ES-I3 (cell line): ENCODE data around the gene SLFN14.
"Not testable (repeated sequence)": the region's sequence is repeated elsewhere in the genome, so short reads cannot be mapped to it uniquely, and the experiment has no call there.

Source experiments
- H3K36me3 ChIP-seq: 2 replicates; pipeline ENCODE4 v1.6.1; 2013; ENCODE audit warnings: mild to moderate bottlenecking, low read length, control low read depth, moderate library complexity; ENCODE audit not compliant: insufficient read depth
- H3K4me1 ChIP-seq: 2 replicates; pipeline ENCODE4 v1.6.1; 2013; ENCODE audit warnings: mild to moderate bottlenecking, control low read depth, low read length; ENCODE audit not compliant: insufficient read depth
- H3K9ac ChIP-seq: 2 replicates; pipeline ENCODE4 v1.6.1; 2013; ENCODE audit warnings: low read depth, mild to moderate bottlenecking, low read length, moderate library complexity
- H3K9me3 ChIP-seq: 2 replicates; pipeline ENCODE4 v1.6.1; 2013; ENCODE audit warnings: mild to moderate bottlenecking, low read length, moderate library complexity; ENCODE audit not compliant: control insufficient read depth, insufficient read depth

The SLFN14 gene

DNA sequence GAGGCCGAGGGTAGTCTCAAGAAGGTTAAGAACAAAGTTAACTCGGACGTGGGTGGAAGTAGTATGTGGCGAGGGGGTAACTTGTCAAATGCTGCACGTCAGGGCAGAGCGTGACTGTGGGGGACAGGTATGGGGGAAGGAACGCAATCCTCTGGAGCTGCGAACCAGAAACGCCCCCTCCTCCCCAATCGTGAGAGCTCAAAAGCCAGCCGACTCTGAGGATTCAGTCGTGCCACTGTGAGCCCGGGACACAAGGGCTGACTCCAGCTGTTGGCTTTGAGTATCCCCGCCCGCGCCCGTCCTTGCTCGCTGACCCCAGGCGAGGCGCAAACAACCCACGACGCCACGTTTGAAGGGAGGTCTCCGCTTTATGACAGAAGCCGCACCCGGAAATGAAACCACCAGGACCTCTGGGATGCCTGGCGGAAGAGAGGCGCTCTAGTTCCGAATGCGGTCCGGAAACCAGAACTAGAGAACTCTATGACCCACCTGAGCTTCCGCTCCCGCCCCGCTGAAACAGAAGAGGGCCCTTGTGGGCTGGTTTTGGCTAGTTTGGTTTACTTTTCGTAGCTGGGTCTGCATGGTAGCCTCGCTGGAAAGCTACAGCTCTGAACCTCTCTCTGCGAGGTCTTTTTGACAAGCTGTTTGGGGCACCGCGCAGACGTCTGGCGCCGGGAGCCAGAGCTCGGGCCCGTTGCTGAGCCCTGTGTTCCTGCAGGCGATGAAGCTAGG is 17.7 kb upstream of the SLFN14 start, which contains the start of gene PEX12:
Gene PEX12 (minus strand): TSS at position 375 of the 732 bp plus-strand sequence. CDS start 550 bp downstream, outside the sequence.
- Histone ChIP-seq H3K36me3 (no peaks in the 10 kb centered on the region; the same call in 1 of the 2 replicates), H3K9ac (peak within 1 kb of the TSS; percentile 86), H3K4me1 (peaks cover 4% of the 10 kb centered on the region; the same call in 1 of the 2 replicates), H3K9me3 (no peaks in the 10 kb centered on the region)

DNA sequence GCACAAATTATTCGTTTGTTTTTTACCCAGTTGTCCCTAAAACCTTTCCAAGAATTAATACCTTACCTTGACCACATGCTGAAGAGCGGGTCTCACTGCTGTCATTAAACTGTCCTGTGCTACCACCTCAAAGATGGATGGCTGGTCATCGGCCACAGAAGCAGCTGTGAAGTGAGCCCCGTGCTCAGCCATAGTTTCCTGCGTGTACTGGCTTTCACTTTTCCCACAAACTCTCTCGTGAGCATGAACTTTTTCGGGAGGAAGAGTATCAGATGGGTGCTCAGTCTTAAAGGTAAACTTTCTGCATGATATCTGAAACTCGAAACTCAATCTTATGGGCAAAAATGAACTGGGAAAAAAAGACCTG is 17.2 kb upstream of the SLFN14 start:
- peaks cover 4% of the 10 kb centered on the region; the same call in 1 of the 2 replicates for H3K4me1 ChIP-seq
- peak overlapping the region; percentile 86 for H3K9ac ChIP-seq
- no peaks in the 10 kb centered on the region for H3K9me3 ChIP-seq
- H3K36me3 ChIP-seq: no peaks in the 10 kb centered on the region; the same call in 1 of the 2 replicates

DNA sequence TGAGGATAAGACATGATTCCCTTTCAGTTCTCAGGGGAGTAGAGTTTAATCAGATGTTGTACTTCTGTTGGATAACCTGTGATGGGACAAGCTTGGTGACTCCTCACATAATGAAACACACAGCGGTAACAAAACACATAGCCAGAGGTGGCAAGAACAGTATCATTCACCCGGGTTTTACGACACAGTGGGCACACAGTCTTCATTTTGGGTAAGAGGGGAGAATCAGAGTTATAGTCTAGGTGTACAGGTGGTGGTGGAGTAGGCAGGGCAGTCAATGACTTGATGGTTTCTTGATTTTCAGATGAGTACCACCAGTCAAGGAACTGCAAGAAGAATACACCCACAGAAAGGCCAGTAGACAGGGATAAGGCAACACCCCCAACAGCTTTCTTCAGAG is 15.1 kb upstream of the SLFN14 start:
- Histone ChIP-seq H3K9ac (no peak overlapping the region), H3K4me1 (peaks cover 4% of the 10 kb centered on the region; the same call in 1 of the 2 replicates), H3K9me3 (no peaks in the 10 kb centered on the region), H3K36me3 (no peaks in the 10 kb centered on the region; the same call in 1 of the 2 replicates)

DNA sequence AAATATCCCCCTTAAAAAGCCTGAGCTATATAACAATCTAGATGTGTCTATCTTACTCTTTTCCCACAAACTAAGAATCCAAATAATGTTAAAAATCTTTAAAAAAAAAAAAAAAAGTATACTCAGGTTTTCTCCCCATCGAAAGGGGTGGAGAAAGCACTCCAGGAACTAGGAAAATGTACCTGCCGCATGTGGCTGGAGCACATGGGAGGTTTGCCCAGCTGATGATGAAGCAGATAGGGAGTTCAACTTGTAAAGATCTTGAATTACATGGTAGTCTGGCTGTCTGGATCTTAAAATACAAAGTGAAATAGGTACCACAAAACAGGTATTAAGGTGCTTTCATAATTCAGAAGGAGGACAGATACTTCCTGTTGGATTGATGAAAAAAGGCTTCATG is 8.8 kb upstream of the SLFN14 start:
- H3K9me3 ChIP-seq: no peaks in the 10 kb centered on the region
- H3K4me1 ChIP-seq: peaks cover 7% of the 10 kb centered on the region
- no peaks in the 10 kb centered on the region for H3K36me3 ChIP-seq
- H3K9ac ChIP-seq: no peak overlapping the region; the same call in 1 of the 2 replicates

DNA sequence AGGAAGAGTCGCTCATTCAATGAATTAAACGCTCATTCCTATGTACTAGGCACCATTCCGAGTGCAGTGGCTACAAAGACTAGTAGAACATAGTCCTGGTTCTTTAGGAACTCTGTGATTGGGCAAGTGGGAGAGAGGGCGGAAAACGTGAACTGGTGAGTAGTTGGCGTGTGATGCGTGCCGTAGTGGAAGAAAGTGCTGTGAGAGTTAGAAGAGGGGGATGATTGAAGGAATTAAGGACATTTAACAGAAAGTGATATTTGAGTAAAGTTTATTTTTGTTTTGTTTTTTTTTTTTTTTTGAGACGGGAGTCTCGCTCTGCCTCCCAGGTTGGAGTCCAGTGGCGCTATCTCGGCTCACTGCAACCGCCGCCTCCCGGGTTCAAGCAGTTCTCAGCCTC is 7.9 kb upstream of the SLFN14 start:
- H3K4me1 ChIP-seq: peaks cover 7% of the 10 kb centered on the region
- no peaks in the 10 kb centered on the region for H3K36me3 ChIP-seq
- no peaks in the 10 kb centered on the region for H3K9me3 ChIP-seq
- peak overlapping the region; percentile 89 for H3K9ac ChIP-seq

DNA sequence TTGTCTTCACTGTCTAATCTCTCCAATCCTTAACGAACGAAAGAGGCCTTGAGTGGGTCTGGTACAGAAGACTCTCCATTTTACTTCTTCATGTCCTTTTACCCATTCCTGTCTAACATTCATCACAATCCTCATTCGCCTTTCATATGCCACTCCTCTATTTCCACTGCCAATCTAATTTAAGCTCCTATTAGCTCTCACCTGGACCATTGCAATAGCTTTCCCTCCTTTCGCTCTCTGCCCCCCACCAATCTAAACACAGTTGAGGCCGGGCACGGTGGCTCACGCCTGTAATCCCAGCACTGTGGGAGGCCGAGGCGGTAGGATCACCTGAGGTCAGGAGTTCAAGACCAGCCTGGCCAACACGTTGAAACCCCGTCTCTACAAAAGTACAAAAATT is 6.3 kb upstream of the SLFN14 start:
- H3K36me3 ChIP-seq: no peaks in the 10 kb centered on the region
- H3K4me1 ChIP-seq: peaks cover 7% of the 10 kb centered on the region
- no peaks in the 10 kb centered on the region for H3K9me3 ChIP-seq
- peak overlapping the region; percentile 89; the same call in 1 of the 2 replicates for H3K9ac ChIP-seq

DNA sequence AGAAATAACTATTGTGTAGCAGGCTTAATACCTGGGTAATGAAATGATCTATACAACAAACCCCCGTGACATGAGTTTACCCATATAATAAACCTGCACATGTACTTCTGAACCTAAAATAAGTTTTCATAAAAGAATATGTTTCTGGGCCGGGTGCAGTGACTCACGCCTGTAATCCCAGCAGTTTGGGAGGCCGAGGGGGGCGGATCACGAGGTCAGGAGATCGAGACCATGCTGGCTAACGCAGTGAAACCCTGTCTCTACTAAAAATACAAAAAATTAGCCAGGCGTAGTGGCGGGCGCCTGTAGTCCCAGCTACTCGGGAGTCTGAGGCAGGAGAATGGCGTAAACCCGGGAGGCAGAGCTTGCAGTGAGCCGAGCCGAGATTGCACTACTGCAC is 2.6 kb upstream of the SLFN14 start:
- H3K4me1 ChIP-seq, H3K9ac ChIP-seq, H3K36me3 ChIP-seq, H3K9me3 ChIP-seq: not testable (repeated sequence)

DNA sequence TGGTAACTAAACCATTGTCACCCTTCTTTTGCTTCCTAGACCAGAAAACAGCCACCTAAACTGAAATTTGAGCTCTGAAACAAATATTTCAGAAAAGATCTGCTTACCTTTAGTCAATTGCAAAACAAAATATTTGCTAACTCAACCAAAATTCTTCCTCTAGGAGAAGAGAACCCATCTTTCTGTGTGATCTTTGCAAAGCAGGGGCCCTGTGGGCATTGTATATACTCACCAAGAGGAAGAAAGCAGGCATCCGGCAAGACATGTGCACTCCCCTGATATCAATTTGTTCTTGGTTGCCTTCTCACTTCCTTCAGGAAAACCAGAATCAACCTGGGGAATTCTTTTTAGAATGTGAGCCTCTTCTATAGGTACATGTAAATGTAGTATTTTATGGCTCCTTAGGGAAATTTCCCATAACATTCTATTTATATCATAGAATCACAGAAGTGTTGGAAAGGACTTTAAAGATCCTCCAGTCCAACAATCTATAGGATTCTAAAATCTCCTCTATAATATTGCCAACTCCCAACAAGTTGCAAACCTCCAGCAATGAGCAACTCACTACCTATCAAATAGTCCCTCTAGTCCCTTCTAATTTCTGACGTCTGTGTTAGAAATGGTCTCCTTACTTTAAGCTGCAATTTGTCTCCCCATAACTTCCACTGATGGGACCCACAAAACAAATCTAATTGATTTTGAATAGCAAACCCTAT is 966 bp downstream of the SLFN14 start:
- Histone ChIP-seq H3K36me3 (no peaks in the 10 kb centered on the region), H3K9ac (no peak overlapping the region), H3K9me3 (no peaks in the 10 kb centered on the region), H3K4me1 (no peaks in the 10 kb centered on the region)

DNA sequence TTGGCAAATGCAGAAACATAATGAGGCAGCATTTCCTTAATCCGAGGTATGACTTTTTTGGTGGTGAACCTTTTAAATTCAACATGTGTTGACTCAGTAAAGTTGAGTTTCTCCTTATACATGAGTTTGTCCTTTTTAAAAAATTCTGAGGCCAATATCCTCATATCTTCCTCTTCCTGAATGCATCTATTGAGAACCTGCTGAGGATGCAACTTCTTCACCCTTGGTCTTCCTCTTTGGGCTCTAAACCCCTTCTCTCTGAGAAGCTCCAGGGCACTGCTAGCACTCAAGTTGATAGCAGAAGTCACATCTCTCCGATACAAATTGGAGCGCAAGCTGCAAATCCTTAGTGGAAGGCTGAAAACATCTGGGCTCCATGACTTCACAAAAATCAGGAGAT is 3.3 kb downstream of the SLFN14 start:
- Histone ChIP-seq H3K9me3 (no peaks in the 10 kb centered on the region), H3K36me3 (no peaks in the 10 kb centered on the region), H3K9ac (no peak overlapping the region), H3K4me1 (0 out of 2 replicates have a peak, but pooled peaks cover 4% of the 10 kb centered on the region)

DNA sequence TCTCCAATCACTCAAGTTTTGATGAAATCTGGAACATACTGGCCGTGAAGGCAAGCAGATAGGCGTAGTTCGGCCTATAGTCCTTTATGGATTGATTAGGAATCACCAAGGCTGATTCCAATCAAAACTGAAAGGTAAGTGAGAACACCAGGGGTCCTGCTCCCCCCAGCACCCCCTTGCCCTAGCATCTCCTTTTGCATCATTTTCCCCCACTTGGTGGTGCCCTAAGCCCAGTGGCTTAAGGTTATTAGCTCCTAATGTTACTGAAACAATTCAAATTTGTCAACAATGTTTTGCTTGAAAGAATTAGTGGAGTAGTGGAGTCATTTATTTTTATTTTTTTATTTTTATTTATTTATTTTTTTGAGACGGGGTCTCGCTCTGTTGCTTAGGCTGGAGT is 4.9 kb downstream of the SLFN14 start:
- H3K9me3 ChIP-seq: no peaks in the 10 kb centered on the region
- H3K4me1 ChIP-seq: 0 out of 2 replicates have a peak, but pooled peaks cover 4% of the 10 kb centered on the region
- no peak overlapping the region for H3K9ac ChIP-seq

DNA sequence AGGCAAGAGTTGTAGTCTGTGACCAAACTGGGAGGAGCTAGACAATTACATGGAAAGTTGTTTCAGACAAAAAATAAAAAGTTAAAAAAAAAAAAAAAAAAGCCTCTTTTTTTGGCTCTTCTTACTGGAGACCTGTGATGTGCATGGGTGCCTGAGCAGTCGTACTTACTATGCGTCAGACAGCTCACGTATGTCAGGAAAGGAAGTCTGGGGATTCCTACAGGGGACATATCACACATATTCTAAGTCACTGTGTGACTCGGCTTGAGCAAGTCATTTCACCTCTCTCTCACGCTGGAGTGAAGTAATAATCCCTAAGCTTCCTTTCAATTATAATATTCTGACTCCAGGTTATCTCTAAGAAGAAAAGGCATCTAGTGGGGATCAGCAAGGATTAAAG is 6.0 kb downstream of the SLFN14 start:
- Histone ChIP-seq H3K9me3 (no peaks in the 10 kb centered on the region), H3K36me3 (no peaks in the 10 kb centered on the region), H3K4me1 (0 out of 2 replicates have a peak, but pooled peaks cover 4% of the 10 kb centered on the region), H3K9ac (no peak overlapping the region)

More for the DNA sequence above, 4.9 kb downstream of the SLFN14 start:
- no peaks in the 10 kb centered on the region for H3K36me3 ChIP-seq

DNA sequence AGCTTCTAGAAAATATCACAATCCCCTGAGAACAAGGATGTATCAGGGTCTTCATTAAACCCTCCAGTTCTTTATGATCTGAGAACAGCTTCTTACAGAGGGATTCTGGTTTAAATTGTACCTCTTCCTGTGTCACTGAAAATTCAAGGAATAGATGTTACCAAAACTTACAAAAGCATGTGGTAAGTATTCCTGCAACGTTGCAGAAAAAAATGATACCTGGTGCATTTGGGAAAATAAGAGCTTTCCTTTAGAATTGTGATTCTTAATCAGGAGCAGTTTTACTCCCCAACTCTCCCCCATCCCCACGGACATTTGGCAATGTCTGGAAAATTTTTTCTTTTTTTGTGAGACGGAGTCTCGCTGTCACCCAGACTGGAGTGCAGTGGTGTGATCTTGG is 7.3 kb downstream of the SLFN14 start:
- Histone ChIP-seq H3K9ac (no peak overlapping the region), H3K36me3 (no peaks in the 10 kb centered on the region)

DNA sequence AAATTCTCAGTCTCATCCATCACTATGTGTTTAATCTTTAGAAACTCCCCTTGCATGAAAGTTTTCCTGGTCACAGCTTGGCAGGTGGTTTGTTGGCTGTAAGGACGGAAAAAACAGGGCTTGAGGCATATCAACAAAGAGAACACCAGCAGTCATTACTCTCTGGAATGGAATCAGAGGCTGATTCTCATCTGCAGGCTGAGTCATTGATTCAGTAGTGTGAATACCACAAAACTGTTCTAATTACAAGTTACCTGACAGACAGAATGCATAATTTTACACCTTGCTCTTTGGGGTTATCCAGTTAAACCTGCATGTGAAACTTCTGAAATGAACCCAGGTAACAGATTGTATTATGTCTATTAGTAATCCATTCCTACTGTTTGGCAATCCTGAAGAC is 11.6 kb downstream of the SLFN14 start:
- 0 out of 2 replicates have a peak, but pooled peaks cover 3% of the 10 kb centered on the region for H3K4me1 ChIP-seq
- no peak overlapping the region for H3K9ac ChIP-seq
- no peaks in the 10 kb centered on the region for H3K9me3 ChIP-seq
- H3K36me3 ChIP-seq: no peaks in the 10 kb centered on the region

More for the DNA sequence above, 7.3 kb downstream of the SLFN14 start:
- H3K4me1 ChIP-seq: 0 out of 2 replicates have a peak, but pooled peaks cover 4% of the 10 kb centered on the region
- no peaks in the 10 kb centered on the region for H3K9me3 ChIP-seq

DNA sequence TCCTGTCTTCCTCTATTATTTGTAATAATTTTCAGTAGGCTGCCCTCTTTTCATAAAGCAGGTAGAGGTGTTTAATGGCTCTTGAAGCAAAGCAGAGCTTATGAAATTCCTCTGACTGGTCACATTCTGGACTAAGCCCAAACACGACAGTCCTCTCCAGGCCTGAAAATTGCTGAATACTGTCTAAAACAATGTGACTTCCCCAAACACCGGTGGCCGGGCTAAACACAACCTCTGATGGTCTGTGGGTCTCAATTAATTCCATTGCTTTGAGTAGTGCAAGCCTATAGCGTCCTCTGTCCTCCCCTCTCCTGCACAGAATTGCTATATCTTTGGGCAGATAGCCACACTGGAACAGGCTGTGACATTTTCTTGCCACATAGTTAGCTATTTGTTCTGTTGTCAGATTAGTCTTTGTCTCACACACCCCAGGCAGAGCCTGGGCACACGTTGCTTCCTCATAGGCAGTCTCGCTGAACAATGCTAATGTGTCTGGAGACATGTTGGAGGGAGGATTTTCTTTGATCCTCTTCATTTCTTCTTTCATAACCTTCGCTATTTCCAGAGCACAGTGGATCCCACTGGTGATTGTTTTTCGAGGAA is 12.3 kb downstream of the SLFN14 start:
- H3K36me3 ChIP-seq: no peaks in the 10 kb centered on the region

More for the DNA sequence above, 12.3 kb downstream of the SLFN14 start:
- no peaks in the 10 kb centered on the region for H3K9me3 ChIP-seq
- H3K9ac ChIP-seq: no peak overlapping the region
- no peaks in the 10 kb centered on the region for H3K4me1 ChIP-seq
